ENCODE data around the gene CNDP2.
"Not testable (repeated sequence)": the region's sequence is repeated elsewhere in the genome, so short reads cannot be mapped to it uniquely, and the experiment has no call there.

The CNDP2 gene

GRCh38 chr18:74518456-74519295 is 22.5 kb downstream of the CNDP2 start:
- DNase-seq (ENCODE audit: low read depth), result no peak

- DNase-seq (ENCODE audit: low read depth), result no peak
These were observed 23.3 kb downstream of the CNDP2 start for GRCh38 chr18:74519320-74520095.

GRCh38 chr18:74520096-74520833 is 24.1 kb downstream of the CNDP2 start:
- DNase-seq (ENCODE audit: low read depth), result no peak

GRCh38 chr18:74521068-74521725 is 25.0 kb downstream of the CNDP2 start:
- DNase-seq (ENCODE audit: low read depth), result no peak

- no peak for DNase-seq (ENCODE audit: low read depth)
These were observed 26.7 kb downstream of the CNDP2 start for GRCh38 chr18:74522635-74523548.

GRCh38 chr18:74524097-74524496 is 27.9 kb downstream of the CNDP2 start:
- no peak for DNase-seq (ENCODE audit: low read depth)

GRCh38 chr18:74524915-74525314 is 28.8 kb downstream of the CNDP2 start:
- not testable (repeated sequence) for DNase-seq (ENCODE audit: low read depth)

- no peak for DNase-seq (ENCODE audit: low read depth)
These were observed 29.6 kb downstream of the CNDP2 start for GRCh38 chr18:74525741-74526140.

- DNase-seq (ENCODE audit: low read depth), result no peak
These were observed 30.3 kb downstream of the CNDP2 start for GRCh38 chr18:74526488-74526887.

GRCh38 chr18:74528478-74528877 is 32.3 kb downstream of the CNDP2 start:
- DNase-seq (ENCODE audit: low read depth), result no peak

GRCh38 chr18:74528913-74529312 is 32.8 kb downstream of the CNDP2 start:
- DNase-seq (ENCODE audit: low read depth), result no peak

- no peak for DNase-seq (ENCODE audit: low read depth)
These were observed 33.2 kb downstream of the CNDP2 start for GRCh38 chr18:74529378-74529777.

GRCh38 chr18:74529811-74530583 is 33.8 kb downstream of the CNDP2 start:
- no peak for DNase-seq (ENCODE audit: low read depth)

GRCh38 chr18:74530584-74530862 is 34.4 kb downstream of the CNDP2 start:
- DNase-seq (ENCODE audit: low read depth), result no peak

- no peak for DNase-seq (ENCODE audit: low read depth)
These were observed 34.9 kb downstream of the CNDP2 start for GRCh38 chr18:74531043-74531442.

GRCh38 chr18:74532511-74533025 is 36.4 kb downstream of the CNDP2 start:
- no peak for DNase-seq (ENCODE audit: low read depth)

- no peak for DNase-seq (ENCODE audit: low read depth)
These were observed 37.5 kb downstream of the CNDP2 start for GRCh38 chr18:74533666-74534065.

- DNase-seq (ENCODE audit: low read depth), result no peak
These were observed 38.2 kb downstream of the CNDP2 start, which contains the start of gene CNDP1 for GRCh38 chr18:74534150-74534969. Gene CNDP1 (plus strand): TSS chr18:74534500. CDS start chr18:74534668, 168 bp downstream.

- DNase-seq (ENCODE audit: low read depth), result no peak
These were observed 39.0 kb downstream of the CNDP2 start for GRCh38 chr18:74534981-74535649.
